GM12878 (cell line): ENCODE results near the gene ADPRHL1. TPM values are rescaled to one million over a fixed set of nuclear protein-coding genes. Genes with fewer than 3 reads are reported as not detected.

ENCODE experiments used
- ATAC-seq: fragments of 200-7000 bp; cut with Tn5 transposase; 3 replicates; pipeline ENCODE4 v1.9.1; 2020; ENCODE audit warnings: mild to moderate bottlenecking, moderate library complexity
- BruUV-seq: library from RNA; stranded (reverse); fragments of 400-500 nt; replicated peaks from 2 replicates; lab custom pipeline; 2021; lab: Mats Ljungman, UMichigan
- CTCF ChIA-PET: fragments of 300-600 bp; sonication (Branson Sonifier 250); formaldehyde crosslinking; extraction: SDS; loops from one replicate; lab custom pipeline; 2021; ENCODE audit warnings: inconsistent platforms; lab: Yijun Ruan, JAX
- POLR2A ChIA-PET: fragments of 350-600 bp; formaldehyde crosslinking; extraction: SDS; loops from one replicate; lab custom pipeline; 2021; ENCODE audit warnings: inconsistent platforms; lab: Charles Lee
- RAD21 ChIA-PET: fragments of 300-600 bp; sonication (Branson Sonifier 250); formaldehyde crosslinking; loops from one replicate; lab custom pipeline; 2023; ENCODE audit warnings: antibody characterized with exemption; ENCODE audit not compliant: unreplicated experiment; lab: Charles Lee
- SMC1A ChIA-PET: fragments of 300-600 bp; sonication (Branson Sonifier 250); formaldehyde crosslinking; loops from one replicate; lab custom pipeline; 2023; ENCODE audit not compliant: unreplicated experiment, uncharacterized antibody; lab: Charles Lee
- DNase-seq: peaks from one replicate; pipeline ENCODE4 v3.0.0-alpha.2; 2011; ENCODE audit warnings: low read depth, low spot score
- FAIRE-seq: peaks from 3 replicates; lab custom pipeline; 2011; peaks lifted over from hg19 to GRCh38; lab: Jason Lieb, UNC
- H2AFZ ChIP-seq: 2 replicates; pipeline ENCODE4 v1.6.0; 2011; ENCODE audit warnings: low read depth, low read length, control low read depth; ENCODE audit not compliant: control insufficient read depth
- H3K27ac ChIP-seq: 2 replicates; pipeline ENCODE4 v1.5.1; 2011; ENCODE audit warnings: control low read depth; ENCODE audit not compliant: control insufficient read depth, insufficient read depth
- H3K27me3 ChIP-seq, 2 experiments: replicated peaks in 1 of 2; 2 replicates each; pipeline versions ENCODE4 v1.6.0 to v1.6.1; 2011; ENCODE audit warnings: low read length in 1 of 2; ENCODE audit not compliant: control insufficient read depth in 2 of 2, insufficient read depth in 2 of 2
- H3K36me3 ChIP-seq, 2 experiments: 2 replicates each; pipeline ENCODE4 v1.5.1; 2011; ENCODE audit warnings: low read length in 1 of 2; ENCODE audit not compliant: control insufficient read depth in 2 of 2, insufficient read depth in 2 of 2
- H3K4me1 ChIP-seq: 2 replicates; pipeline ENCODE4 v1.6.1; 2011; ENCODE audit warnings: mild to moderate bottlenecking, low read length, moderate library complexity, mixed read lengths; ENCODE audit not compliant: control insufficient read depth, insufficient read depth
- H3K4me2 ChIP-seq: 2 replicates; pipeline ENCODE4 v1.6.0; 2011; ENCODE audit warnings: control low read depth; ENCODE audit not compliant: control insufficient read depth, insufficient read depth
- H3K4me3 ChIP-seq: fragments of 200-600 bp; sonication (generic); 2 replicates; pipeline ENCODE4 v1.5.1; 2016
- H3K79me2 ChIP-seq: 2 replicates; pipeline ENCODE4 v1.6.0; 2011; ENCODE audit warnings: low read length; ENCODE audit not compliant: control insufficient read depth, insufficient read depth
- H3K9ac ChIP-seq: 2 replicates; pipeline ENCODE4 v1.8.0; 2011; ENCODE audit warnings: low read length, control low read depth, mixed read lengths; ENCODE audit not compliant: control insufficient read depth, insufficient read depth
- H3K9me3 ChIP-seq: replicated peaks from 3 replicates; pipeline ENCODE4 v1.5.1; 2011; ENCODE audit warnings: mild to moderate bottlenecking, low read length; ENCODE audit not compliant: control insufficient read depth, insufficient read depth
- H4K20me1 ChIP-seq: 2 replicates; pipeline ENCODE4 v1.6.0; 2011; ENCODE audit not compliant: control insufficient read depth, insufficient read depth
- NR2C1 ChIP-seq: fragments of 450-650 bp; IDR thresholded peaks from 2 replicates; pipeline ENCODE4 v1.6.1; 2017; ENCODE audit warnings: antibody characterized with exemption, mild to moderate bottlenecking, moderate library complexity
- POU2F2 ChIP-seq: IDR thresholded peaks from 3 replicates; pipeline ENCODE4 v1.6.1; 2011; ENCODE audit warnings: low read depth, mild to moderate bottlenecking, low read length, borderline replicate concordance
- RB1 ChIP-seq: fragments of 450-650 bp; formaldehyde crosslinking; IDR thresholded peaks from 2 replicates; pipeline ENCODE4 v1.6.1; 2017; ENCODE audit warnings: mild to moderate bottlenecking, borderline replicate concordance
- TCF12 ChIP-seq: IDR thresholded peaks from 2 replicates; pipeline ENCODE4 v1.6.1; 2011; ENCODE audit warnings: low read depth, mild to moderate bottlenecking, low read length
- ZNF207 ChIP-seq: fragments of 450-650 bp; IDR thresholded peaks from 2 replicates; pipeline ENCODE4 v1.6.1; 2014; ENCODE audit warnings: antibody characterized with exemption, mild to moderate bottlenecking, borderline replicate concordance
- ZNF274 ChIP-seq: IDR thresholded peaks from one replicate; pipeline ENCODE4 v1.8.0; 2011; ENCODE audit not compliant: insufficient read length, insufficient read depth
- ZNF384 ChIP-seq: IDR thresholded peaks from 2 replicates; pipeline ENCODE4 v1.6.1; 2012; ENCODE audit warnings: low read depth, mild to moderate bottlenecking, low read length, improper control_type of control experiment, borderline replicate concordance
- WGBS: methylation state at CpG from one replicate; pipeline ENCODE4 v1.1.6; 2016; ENCODE audit warnings: low lambda C conversion rate; ENCODE audit not compliant: insufficient replicate concordance, insufficient coverage; ENCODE audit errors: missing lambda C conversion rate; 5-methylcytosine and 5-hydroxymethylcytosine counted together
- in situ Hi-C: fragments of 300-500 bp; cut with MboI; formaldehyde crosslinking; loops from 9 replicates; pipeline ENCODE4 v1.14.3; 2018; ENCODE audit warnings: mixed read lengths
- intact Hi-C: fragments of 100-400 bp; cut with micrococcal nuclease; formaldehyde crosslinking; loops from one replicate; pipeline ENCODE4 v1.14.2; 2022; ENCODE audit not compliant: unreplicated experiment
- polyA plus RNA-seq, 11 experiments: library from polyadenylated mRNA; depleted of rRNA in 4 of 11; unstranded in 6 of 11; stranded (reverse) in 5 of 11; fragments of >200 nt; fragmentation: Nextera tagmentation in 4 of 11; fragmentation: Illumina TruSeq in 1 of 11; extraction: Ambion mirVana in 4 of 11; extraction: Trizol in 1 of 11; gene quantifications; 1 replicate in 1 of 11; 2 replicates in 10 of 11; pipeline versions ENCODE4 v1.2.1 to v1.2.3, GENCODE V29; 2011 to 2016; ENCODE audit warnings: inconsistent platforms in 2 of 11, missing spikeins in 2 of 11, low read depth in 1 of 11
- total RNA-seq, 4 experiments: library from RNA; depleted of rRNA in 3 of 4; stranded (reverse); fragments of >200 nt in 3 of 4; fragmentation: Illumina TruSeq in 1 of 4; extraction: Trizol in 1 of 4; gene quantifications; 2 replicates each; pipeline versions ENCODE4 v1.2.1 to v1.2.3, GENCODE V29; 2013 to 2021
- TF ChIP-seq, protein P1 (sequence below): fragments of 450-650 bp; IDR thresholded peaks from 2 replicates; pipeline ENCODE4 v1.6.1; 2017; ENCODE audit warnings: borderline replicate concordance
- TF ChIP-seq, protein P2 (sequence below): fragments of 450-650 bp; IDR thresholded peaks from 2 replicates; pipeline ENCODE4 v1.6.1; 2017; ENCODE audit warnings: mild to moderate bottlenecking, moderate library complexity
- TF ChIP-seq, protein P3 (sequence below): IDR thresholded peaks from 2 replicates; pipeline ENCODE4 v1.6.1; 2011; ENCODE audit warnings: mild to moderate bottlenecking, low read depth, low read length, moderate library complexity; ENCODE audit not compliant: insufficient replicate concordance
- TF ChIP-seq, protein P4 (sequence below), 3 experiments: IDR thresholded peaks in 2 of 3; conservative IDR thresholded peaks in 1 of 3; 2 replicates each; pipeline ENCODE4 v1.5.1; 2011; ENCODE audit warnings: low read depth in 3 of 3, low read length in 3 of 3, mild to moderate bottlenecking in 3 of 3, control low read depth in 2 of 3, moderate library complexity in 2 of 3, inconsistent platforms in 1 of 3, mixed read lengths in 1 of 3; ENCODE audit not compliant: control insufficient read depth in 2 of 3, insufficient read depth in 1 of 3; ENCODE audit errors: extremely low read depth in 1 of 3

ADPRHL1 gene
- total and polyA plus RNA-seq, 10 of the 15 experiments (the other 5 are each of a cell fraction or from before 2014, with no cell fraction given) = 0.05 to 1.9 (median 1.0) TPM

DNA sequence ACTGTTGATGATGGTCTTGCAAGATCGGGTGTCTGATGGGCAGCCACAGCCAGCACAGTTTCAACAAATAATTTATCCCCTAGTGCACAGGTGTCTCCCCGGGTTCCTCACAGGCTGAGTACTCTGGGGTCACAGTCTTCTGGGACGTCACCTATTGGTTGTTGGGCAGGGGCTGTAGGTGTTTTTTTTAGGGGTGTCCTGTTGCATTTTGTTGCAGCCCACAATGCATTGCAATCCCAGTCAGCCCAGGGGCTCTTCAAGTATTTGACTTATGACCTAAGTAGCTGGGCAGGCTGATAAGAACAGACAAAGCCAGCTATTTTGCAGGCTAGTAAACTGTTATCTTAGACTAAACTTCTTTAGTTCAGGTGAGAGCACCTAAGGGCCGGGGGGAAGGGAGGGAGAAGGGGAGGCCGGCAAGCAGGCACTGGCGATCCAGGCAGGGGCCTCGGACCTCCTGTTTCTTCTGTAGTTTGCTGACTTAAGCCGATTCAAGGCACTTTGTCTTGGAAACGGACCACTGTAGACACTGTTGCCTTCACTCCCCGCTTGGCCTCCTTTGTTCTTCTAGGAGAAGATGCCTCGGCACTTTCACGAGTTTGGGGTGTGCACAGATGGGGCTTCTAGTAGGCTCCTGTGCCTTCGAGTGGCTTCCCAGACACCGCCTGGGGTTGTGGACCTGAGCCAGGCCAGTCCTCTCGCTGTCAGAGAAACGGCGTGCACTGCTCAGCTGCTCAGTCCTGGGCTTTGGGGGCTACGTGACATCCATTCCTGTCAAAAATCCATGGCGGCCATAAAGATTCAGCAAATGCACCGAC lies 55.5 kb downstream of the ADPRHL1 start (continued):
- TF ChIP-seq, protein P1, sequence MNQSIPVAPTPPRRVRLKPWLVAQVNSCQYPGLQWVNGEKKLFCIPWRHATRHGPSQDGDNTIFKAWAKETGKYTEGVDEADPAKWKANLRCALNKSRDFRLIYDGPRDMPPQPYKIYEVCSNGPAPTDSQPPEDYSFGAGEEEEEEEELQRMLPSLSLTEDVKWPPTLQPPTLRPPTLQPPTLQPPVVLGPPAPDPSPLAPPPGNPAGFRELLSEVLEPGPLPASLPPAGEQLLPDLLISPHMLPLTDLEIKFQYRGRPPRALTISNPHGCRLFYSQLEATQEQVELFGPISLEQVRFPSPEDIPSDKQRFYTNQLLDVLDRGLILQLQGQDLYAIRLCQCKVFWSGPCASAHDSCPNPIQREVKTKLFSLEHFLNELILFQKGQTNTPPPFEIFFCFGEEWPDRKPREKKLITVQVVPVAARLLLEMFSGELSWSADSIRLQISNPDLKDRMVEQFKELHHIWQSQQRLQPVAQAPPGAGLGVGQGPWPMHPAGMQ = no peak
- TF ChIP-seq, protein P2, sequence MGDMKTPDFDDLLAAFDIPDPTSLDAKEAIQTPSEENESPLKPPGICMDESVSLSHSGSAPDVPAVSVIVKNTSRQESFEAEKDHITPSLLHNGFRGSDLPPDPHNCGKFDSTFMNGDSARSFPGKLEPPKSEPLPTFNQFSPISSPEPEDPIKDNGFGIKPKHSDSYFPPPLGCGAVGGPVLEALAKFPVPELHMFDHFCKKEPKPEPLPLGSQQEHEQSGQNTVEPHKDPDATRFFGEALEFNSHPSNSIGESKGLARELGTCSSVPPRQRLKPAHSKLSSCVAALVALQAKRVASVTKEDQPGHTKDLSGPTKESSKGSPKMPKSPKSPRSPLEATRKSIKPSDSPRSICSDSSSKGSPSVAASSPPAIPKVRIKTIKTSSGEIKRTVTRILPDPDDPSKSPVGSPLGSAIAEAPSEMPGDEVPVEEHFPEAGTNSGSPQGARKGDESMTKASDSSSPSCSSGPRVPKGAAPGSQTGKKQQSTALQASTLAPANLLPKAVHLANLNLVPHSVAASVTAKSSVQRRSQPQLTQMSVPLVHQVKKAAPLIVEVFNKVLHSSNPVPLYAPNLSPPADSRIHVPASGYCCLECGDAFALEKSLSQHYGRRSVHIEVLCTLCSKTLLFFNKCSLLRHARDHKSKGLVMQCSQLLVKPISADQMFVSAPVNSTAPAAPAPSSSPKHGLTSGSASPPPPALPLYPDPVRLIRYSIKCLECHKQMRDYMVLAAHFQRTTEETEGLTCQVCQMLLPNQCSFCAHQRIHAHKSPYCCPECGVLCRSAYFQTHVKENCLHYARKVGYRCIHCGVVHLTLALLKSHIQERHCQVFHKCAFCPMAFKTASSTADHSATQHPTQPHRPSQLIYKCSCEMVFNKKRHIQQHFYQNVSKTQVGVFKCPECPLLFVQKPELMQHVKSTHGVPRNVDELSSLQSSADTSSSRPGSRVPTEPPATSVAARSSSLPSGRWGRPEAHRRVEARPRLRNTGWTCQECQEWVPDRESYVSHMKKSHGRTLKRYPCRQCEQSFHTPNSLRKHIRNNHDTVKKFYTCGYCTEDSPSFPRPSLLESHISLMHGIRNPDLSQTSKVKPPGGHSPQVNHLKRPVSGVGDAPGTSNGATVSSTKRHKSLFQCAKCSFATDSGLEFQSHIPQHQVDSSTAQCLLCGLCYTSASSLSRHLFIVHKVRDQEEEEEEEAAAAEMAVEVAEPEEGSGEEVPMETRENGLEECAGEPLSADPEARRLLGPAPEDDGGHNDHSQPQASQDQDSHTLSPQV = no peak
- TF ChIP-seq TCF12 (no peak), ZNF207 (no peak)

DNA sequence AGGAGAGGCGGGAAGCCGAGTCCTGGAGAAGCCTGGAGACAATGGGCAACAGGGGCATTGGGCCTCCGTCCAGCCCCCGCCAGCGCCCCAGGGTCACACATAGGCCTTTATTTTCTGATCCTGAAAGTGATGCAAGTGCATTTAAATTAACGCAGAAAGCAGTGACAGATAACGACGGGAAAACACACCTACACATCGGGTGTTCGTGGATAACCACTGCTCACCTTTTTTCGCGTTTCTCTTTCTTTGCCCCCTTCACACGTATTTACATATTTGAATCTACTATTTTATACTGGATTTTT lies 59.0 kb downstream of the ADPRHL1 start:
- no peaks in the 10 kb centered on the region for H3K9me3 ChIP-seq
- H3K79me2 ChIP-seq = no peaks in the 10 kb centered on the region
- CTCF ChIA-PET = interaction anchor here (0.7 to 4.3 kb wide), 7 partner anchors 63 to 451 kb away, joined by 3 to 16 read pairs (median 3); no protein-coding TSS in a partner anchor
- TF ChIP-seq, protein P3, sequence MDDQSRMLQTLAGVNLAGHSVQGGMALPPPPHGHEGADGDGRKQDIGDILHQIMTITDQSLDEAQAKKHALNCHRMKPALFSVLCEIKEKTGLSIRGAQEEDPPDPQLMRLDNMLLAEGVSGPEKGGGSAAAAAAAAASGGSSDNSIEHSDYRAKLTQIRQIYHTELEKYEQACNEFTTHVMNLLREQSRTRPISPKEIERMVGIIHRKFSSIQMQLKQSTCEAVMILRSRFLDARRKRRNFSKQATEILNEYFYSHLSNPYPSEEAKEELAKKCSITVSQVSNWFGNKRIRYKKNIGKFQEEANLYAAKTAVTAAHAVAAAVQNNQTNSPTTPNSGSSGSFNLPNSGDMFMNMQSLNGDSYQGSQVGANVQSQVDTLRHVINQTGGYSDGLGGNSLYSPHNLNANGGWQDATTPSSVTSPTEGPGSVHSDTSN = no peak
- TF ChIP-seq RB1 (0 out of 2 replicates have a peak, but pooled peaks have one; percentile 11), NR2C1 (no peak), ZNF274 (no peak), POU2F2 (no peak), ZNF384 (no peak)
- TF ChIP-seq, protein P4, sequence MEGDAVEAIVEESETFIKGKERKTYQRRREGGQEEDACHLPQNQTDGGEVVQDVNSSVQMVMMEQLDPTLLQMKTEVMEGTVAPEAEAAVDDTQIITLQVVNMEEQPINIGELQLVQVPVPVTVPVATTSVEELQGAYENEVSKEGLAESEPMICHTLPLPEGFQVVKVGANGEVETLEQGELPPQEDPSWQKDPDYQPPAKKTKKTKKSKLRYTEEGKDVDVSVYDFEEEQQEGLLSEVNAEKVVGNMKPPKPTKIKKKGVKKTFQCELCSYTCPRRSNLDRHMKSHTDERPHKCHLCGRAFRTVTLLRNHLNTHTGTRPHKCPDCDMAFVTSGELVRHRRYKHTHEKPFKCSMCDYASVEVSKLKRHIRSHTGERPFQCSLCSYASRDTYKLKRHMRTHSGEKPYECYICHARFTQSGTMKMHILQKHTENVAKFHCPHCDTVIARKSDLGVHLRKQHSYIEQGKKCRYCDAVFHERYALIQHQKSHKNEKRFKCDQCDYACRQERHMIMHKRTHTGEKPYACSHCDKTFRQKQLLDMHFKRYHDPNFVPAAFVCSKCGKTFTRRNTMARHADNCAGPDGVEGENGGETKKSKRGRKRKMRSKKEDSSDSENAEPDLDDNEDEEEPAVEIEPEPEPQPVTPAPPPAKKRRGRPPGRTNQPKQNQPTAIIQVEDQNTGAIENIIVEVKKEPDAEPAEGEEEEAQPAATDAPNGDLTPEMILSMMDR (IDR thresholded peaks at IDR 0.05 in 2 of 3, conservative IDR thresholded peaks at IDR 0.05 in 1 of 3; ENCODE audit: control insufficient read depth in 2 of 3, extremely low read depth in 1 of 3, insufficient read depth in 1 of 3, low read depth in 3 of 3, low read length in 3 of 3) = no peak
- TF ChIP-seq, all 136 proteins: peak for 1
- intact Hi-C loops (loop anchor here (1.0 to 10.0 kb wide), 4 partner anchors 97 to 452 kb away; partner anchors contain the start of gene LAMP1), in situ Hi-C loops (loop anchor here (5.0 kb wide), 1 partner anchor 452 kb away; no protein-coding TSS in a partner anchor)
- Histone ChIP-seq H3K27me3 (no peaks in the 10 kb centered on the region), H3K36me3 (no peaks in the 10 kb centered on the region), H3K4me2 (peak overlapping the region; percentile 67), H3K9ac (no peak overlapping the region), H2AFZ (peak overlapping the region; percentile 59), H3K4me3 (no peak overlapping the region), H3K27ac (no peak overlapping the region), H4K20me1 (no peaks in the 10 kb centered on the region), H3K4me1 (no peaks in the 10 kb centered on the region)
- no peak for DNase-seq
- RAD21 ChIA-PET = interaction anchor here (2.1 kb wide), 1 partner anchor 451 kb away, joined by 9 read pairs; no protein-coding TSS in a partner anchor
- no TSS peak for BruUV-seq
- ATAC-seq = peak; percentile 33; the same call in 2 of the 3 replicates
- FAIRE-seq = no peak
- POLR2A ChIA-PET = no interaction called here
- 12% methylated on average over 13 of the region's 13 CpGs for WGBS
- SMC1A ChIA-PET = interaction anchor here (0.9 to 1.1 kb wide), 2 partner anchors 119 to 451 kb away, joined by 3 read pairs; no protein-coding TSS in a partner anchor
